Activated naive CD4-positive, alpha-beta T cell treated with Interleukin-2 at 50 U/mL for 16 hours (primary cell): ENCODE data around the gene PRKD1.

Experiments used
- DNase-seq: peaks from one replicate; pipeline ENCODE4 v3.0.0-alpha.2; 2020

PRKD1 gene

GRCh38 chr14:29664515-29664914 lies 263.1 kb downstream of the PRKD1 start:
- no peak for DNase-seq

DNA sequence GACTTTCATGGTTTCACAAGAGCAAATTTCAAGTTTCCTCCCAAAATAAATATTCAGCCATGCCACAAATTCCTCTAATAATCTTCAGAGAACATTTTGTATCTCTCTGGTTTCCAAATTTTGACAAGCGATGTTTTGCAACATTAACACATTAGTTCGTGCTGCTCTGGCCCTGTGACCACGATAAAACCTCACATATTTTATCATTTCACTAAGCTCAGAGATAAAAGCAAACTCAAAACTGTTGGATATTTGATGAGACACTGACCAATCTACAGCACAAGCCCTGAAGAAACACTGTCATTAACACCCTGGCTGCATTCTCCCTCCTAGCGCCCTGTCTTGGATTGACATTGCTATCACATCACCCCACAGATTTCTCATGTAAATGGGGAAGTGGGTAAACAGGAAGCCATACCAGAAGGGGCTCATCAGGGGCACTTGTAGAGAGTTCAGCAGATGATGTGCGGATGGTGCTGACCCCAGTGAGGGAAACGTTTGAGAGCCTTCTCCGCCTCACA lies 264.3 kb downstream of the PRKD1 start:
- DNase-seq, result no peak

DNA sequence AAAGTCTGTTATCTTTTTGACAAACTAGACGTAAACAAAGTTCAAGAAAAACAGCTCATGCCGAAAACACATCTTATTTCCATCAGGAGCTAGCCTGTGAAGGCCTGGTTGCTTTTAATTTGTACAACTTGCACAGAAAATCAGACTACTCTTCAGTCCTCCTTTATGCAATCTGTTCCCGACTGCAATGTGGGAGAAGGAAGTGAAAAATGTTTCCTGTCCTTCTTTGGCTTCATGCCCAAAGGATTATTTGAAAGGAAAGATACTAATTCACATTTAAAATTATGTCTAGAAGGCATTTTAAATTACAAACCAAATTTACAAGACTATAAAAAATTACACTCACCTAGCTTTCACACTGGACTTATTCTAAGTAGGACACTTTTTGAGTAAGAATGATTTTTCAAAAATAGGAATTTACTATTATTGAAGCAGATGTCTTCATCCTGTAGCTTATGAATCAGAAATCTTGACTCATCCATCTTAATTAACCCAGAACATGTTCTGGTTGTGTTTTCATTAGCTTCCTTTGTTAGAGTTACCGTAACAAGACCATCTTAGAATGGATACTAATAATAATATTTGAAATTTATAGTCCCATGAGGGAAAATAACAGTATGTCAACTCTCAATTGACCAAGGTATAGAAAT lies 272.6 kb downstream of the PRKD1 start:
- DNase-seq, result no peak

GRCh38 chr14:29653303-29653702 lies 274.3 kb downstream of the PRKD1 start:
- DNase-seq, result no peak

- DNase-seq, result no peak
Observed at GRCh38 chr14:29652571-29652970, 275.1 kb downstream of the PRKD1 start.

GRCh38 chr14:29650554-29651269 lies 276.9 kb downstream of the PRKD1 start:
- DNase-seq, result no peak

DNA sequence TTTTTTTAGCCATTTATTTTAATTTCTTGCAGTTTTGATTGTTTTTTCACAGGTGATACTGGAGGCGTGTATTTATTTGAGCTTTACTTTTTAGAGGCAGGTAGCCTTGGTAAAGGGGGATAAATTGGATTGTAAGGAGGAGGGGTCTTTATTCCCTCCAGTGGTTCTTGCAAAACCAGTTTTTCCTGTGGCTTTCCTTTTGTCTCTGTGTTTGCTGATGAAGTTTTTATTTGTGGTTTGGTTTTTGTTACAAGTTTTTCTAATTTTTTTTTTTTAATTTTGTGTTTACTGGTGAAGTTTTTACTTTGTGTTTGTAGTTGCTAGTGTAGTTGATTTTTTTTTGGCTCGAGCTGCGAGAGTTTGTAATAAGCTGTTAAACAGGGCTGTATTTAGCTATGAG lies 278.5 kb downstream of the PRKD1 start:
- no peak for DNase-seq

GRCh38 chr14:29648045-29648444 lies 279.6 kb downstream of the PRKD1 start:
- no peak for DNase-seq

GRCh38 chr14:29645117-29645516 lies 282.5 kb downstream of the PRKD1 start:
- DNase-seq, result no peak

GRCh38 chr14:29643433-29644211 lies 284.0 kb downstream of the PRKD1 start:
- DNase-seq, result no peak

GRCh38 chr14:29637411-29637810 lies 290.2 kb downstream of the PRKD1 start:
- no peak for DNase-seq

GRCh38 chr14:29636870-29637269 lies 290.8 kb downstream of the PRKD1 start:
- no peak for DNase-seq

- DNase-seq, result no peak
Observed at GRCh38 chr14:29630566-29631160, 297.0 kb downstream of the PRKD1 start.

- DNase-seq, result no peak
Observed at GRCh38 chr14:29629839-29630238, 297.8 kb downstream of the PRKD1 start.

- no peak for DNase-seq
Observed at GRCh38 chr14:29627137-29627536, 300.5 kb downstream of the PRKD1 start.

DNA sequence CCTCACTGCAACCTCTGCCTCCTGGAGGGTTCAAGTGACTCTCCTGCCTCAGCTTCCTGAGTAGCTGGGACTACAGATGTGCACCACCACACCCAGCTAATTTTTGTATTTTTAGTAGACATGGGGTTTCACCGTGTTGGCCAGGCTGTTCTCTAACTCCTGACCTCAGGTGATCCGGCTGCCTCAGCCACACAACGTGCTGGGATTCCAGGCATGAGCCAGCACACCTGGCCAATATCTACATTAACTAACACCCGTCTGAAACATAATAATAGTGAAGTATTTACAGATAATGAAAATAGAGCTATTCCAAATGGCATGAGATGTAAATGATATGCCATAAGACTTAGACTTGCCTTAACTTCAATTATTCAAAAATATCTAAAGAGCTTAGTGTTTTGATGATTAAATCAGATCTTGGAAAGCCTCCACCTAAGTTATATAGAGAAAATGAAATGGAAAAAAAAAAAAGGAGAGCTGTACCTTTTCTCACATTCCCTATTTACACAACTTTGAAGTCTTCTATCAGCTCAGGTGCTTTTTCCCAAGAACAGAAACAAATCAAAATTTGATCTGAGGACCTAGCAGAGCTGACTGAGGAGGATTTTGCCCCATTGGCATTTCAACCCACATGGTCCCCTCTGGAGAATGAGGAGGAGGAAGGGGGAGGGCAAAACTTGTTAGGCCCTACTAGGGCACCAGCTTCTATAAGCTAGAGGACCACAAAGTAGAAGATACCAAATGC lies 309.2 kb downstream of the PRKD1 start:
- DNase-seq, result no peak

DNA sequence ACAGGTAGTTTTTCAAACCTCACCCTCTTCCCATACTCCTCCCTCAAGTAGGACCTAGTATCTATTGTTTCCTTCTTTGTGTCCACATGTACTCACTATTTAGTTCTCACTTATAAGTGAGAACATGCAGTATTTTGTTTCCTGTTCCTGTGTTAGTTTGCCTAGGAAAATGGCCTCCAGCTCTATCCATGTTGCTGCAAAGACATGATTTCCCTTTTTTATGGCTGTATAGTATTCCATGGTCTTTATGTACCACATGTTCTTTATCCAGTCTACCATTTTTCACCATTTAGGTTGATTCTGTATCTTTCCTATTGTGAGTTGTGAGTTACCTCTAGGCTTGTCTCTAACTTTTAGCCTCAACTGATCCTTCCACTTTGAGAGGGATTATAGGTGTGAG lies 310.7 kb downstream of the PRKD1 start:
- DNase-seq, result no peak

DNA sequence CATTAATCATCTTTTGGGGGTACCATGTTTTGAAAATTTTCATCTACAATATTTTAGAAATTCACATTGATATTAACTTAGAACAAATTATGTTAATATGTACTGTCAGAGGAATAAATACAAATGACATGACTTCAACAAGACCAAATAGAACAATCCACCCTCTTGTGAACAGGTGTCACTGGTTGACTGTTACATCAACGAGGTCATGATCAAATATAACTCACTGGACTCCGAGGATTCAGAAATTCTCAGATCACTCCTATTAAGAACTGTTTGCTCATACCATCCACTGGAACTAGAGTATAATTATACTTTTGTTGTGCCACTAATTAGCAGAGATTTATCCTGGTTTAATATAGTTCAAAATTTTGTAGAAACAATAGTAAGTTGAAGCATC lies 318.8 kb downstream of the PRKD1 start:
- no peak for DNase-seq

- DNase-seq, result no peak
Observed at GRCh38 chr14:29607169-29607568, 320.5 kb downstream of the PRKD1 start.

GRCh38 chr14:29603696-29604095 lies 324.0 kb downstream of the PRKD1 start:
- DNase-seq, result no peak

DNA sequence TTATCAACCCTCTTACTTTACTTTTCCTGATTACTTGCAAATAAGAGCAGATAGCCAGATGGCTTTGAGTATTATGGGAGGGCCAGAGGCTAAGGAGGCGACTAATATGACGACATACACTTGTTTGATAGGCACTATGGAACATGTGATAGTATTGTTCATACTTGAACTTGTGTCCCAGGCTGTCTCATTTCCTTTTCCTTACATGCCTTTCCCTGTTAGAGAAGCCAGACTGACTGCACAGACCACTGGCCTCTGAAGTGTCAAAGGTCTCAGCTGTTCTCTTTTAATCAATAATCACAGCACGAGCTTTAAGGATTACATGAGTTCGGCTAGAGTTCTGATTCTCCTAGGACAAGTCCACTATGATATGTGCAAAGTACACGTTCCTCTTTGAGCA lies 326.0 kb downstream of the PRKD1 start:
- no peak for DNase-seq

DNA sequence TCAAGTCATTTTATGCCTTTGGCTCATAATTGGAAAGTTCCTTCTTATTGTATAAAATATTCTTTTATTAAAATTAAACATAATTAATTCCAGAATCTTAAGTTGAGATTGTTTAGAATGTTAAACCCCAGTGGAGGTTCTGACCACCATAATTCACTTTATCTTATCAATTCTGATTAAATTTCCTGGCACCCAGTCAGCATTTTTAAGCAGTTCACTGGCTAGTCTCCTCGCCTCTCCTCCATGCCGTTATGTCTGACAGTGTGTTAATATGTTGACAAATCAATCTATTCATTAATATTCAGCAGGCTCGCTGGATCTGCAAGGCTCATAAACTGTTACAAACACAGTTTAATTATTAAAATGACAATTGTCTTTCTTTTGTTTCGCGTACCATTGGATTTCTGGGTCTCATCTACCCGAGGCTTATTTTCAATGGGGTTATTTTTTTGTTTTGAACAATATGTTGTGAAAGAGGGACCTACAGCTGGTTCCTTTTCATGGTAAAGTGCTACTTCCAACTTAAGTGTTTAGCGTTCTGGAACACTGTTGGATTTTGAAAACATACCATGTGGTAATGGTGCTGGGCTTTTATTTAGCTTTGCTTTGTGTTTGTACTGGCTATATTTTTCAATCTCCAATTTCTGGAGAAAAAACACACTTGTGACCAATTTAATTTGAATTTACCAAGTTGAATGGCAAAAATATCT lies 339.7 kb downstream of the PRKD1 start:
- no peak for DNase-seq
